ENCODE results near the gene EVX1.

DNA sequence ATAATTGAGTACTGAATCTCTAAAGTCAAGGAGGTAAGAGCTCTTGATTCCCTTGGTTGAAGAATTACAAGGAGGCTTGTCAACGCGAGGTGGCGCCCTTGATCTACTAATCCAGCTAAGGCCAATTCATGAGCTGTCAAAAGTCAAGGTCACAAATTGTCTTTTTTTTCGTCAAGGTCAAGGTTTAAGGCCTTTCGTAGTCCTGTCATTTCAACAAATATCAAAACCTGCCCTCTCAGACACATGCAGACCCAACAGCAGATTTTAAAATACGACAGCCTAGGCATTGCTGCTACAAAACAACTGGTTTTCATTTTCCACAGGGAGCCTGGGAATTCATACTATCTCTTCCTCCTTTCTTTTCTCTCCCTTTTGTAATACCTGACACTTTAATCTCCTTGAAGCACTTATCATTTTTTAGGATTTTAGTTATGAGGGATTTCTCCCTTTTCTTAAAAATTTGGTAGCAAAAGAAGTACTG lies 46.3 kb upstream of the EVX1 start:
- TF ChIP-seq, protein P1, sequence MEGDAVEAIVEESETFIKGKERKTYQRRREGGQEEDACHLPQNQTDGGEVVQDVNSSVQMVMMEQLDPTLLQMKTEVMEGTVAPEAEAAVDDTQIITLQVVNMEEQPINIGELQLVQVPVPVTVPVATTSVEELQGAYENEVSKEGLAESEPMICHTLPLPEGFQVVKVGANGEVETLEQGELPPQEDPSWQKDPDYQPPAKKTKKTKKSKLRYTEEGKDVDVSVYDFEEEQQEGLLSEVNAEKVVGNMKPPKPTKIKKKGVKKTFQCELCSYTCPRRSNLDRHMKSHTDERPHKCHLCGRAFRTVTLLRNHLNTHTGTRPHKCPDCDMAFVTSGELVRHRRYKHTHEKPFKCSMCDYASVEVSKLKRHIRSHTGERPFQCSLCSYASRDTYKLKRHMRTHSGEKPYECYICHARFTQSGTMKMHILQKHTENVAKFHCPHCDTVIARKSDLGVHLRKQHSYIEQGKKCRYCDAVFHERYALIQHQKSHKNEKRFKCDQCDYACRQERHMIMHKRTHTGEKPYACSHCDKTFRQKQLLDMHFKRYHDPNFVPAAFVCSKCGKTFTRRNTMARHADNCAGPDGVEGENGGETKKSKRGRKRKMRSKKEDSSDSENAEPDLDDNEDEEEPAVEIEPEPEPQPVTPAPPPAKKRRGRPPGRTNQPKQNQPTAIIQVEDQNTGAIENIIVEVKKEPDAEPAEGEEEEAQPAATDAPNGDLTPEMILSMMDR (IDR thresholded peaks at IDR 0.05; ENCODE audit: low read length), result peak; percentile 97
- no peak for TF ChIP-seq EZH2 (IDR thresholded peaks at IDR 0.05; ENCODE audit: borderline replicate concordance, low read length)
